K562 (cell line): ENCODE data around the gene RHOBTB3. TPM values are rescaled to one million over a fixed set of nuclear protein-coding genes. Genes with fewer than 3 reads are reported as not detected.

Source experiments
- ETV1 ChIP-seq: fragments of 450-650 bp; conservative IDR thresholded peaks from 2 replicates; pipeline ENCODE4 v1.6.1; 2016; ENCODE audit warnings: missing genetic modification characterization, control low read depth, low read depth, missing compliant biosample characterization
- GTF2B ChIP-seq: IDR thresholded peaks from 2 replicates; pipeline ENCODE4 v1.6.1; 2011; ENCODE audit not compliant: insufficient read length; ENCODE audit errors: extremely low read depth
- JUNB ChIP-seq: fragments of 450-650 bp; formaldehyde crosslinking; conservative IDR thresholded peaks from 2 replicates; pipeline ENCODE4 v1.4.0; 2020; ENCODE audit warnings: mild to moderate bottlenecking
- MECOM ChIP-seq: fragments of 250-450 bp; sonication (Bioruptor Pico); IDR thresholded peaks from 2 replicates; pipeline ENCODE4 v1.8.0; 2022; ENCODE audit warnings: inconsistent platforms
- MIER1 ChIP-seq: fragments of 450-650 bp; IDR thresholded peaks from 2 replicates; pipeline ENCODE4 v1.6.1; 2016; ENCODE audit warnings: antibody characterized with exemption, mild to moderate bottlenecking, low read depth
- POLR2A ChIP-seq: fragments of 450-650 bp; conservative IDR thresholded peaks from 2 replicates; pipeline ENCODE4 v1.6.1; 2016
- POU5F1 ChIP-seq: fragments of 150-350 bp; IDR thresholded peaks from 2 replicates; pipeline ENCODE4 v1.6.1; 2014; ENCODE audit warnings: borderline replicate concordance, low read length, low read depth, mild to moderate bottlenecking; ENCODE audit not compliant: partially characterized antibody
- PRPF4 ChIP-seq: fragments of 200-400 bp; formaldehyde crosslinking; IDR thresholded peaks from one replicate; pipeline ENCODE4 v1.6.1; 2017; ENCODE audit warnings: low read length, low read depth, mild to moderate bottlenecking; ENCODE audit not compliant: insufficient read depth, poor library complexity, severe bottlenecking
- RERE ChIP-seq: sonication (generic); formaldehyde crosslinking; IDR thresholded peaks from 2 replicates; pipeline ENCODE4 v1.8.0; 2023; ENCODE audit warnings: missing genetic modification reagents, mild to moderate bottlenecking, borderline replicate concordance
- SUPT5H ChIP-seq: fragments of 450-650 bp; IDR thresholded peaks from 2 replicates; pipeline ENCODE4 v1.6.1; 2016
- VEZF1 ChIP-seq: fragments of 200-800 bp; sonication (Bioruptor generic); IDR thresholded peaks from 2 replicates; pipeline ENCODE4 v1.6.1; 2017; ENCODE audit warnings: missing genetic modification characterization, missing compliant biosample characterization
- ZFP36 ChIP-seq: fragments of 150-350 bp; IDR thresholded peaks from 2 replicates; pipeline ENCODE4 v1.6.1; 2018; ENCODE audit warnings: low read length, low read depth; ENCODE audit not compliant: partially characterized antibody
- ZNF316 ChIP-seq: fragments of 450-650 bp; IDR thresholded peaks from 2 replicates; pipeline ENCODE4 v1.6.1; 2016
- polyA plus RNA-seq, 8 experiments: library from polyadenylated mRNA; depleted of rRNA in 4 of 8; stranded (reverse) in 5 of 8; unstranded in 3 of 8; fragments of >200 nt; fragmentation: Nextera tagmentation in 2 of 8; fragmentation: Illumina TruSeq in 1 of 8; extraction: Ambion mirVana in 2 of 8; extraction: Trizol in 1 of 8; gene quantifications; 2 replicates each; pipeline versions ENCODE4 v1.2.1 to v1.2.3, GENCODE V29; 2011 to 2014; ENCODE audit warnings: inconsistent platforms in 1 of 8, missing spikeins in 1 of 8
- total RNA-seq, 7 experiments: library from RNA; depleted of rRNA in 6 of 7; stranded (reverse); fragments of >200 nt in 6 of 7; fragmentation: Illumina TruSeq in 2 of 7; extraction: Trizol in 2 of 7; gene quantifications; 2 replicates each; pipeline versions ENCODE4 v1.2.1 to v1.2.3, GENCODE V29; 2011 to 2021; ENCODE audit warnings: low replicate concordance in 1 of 7
- TF ChIP-seq, protein P1 (sequence below), 2 experiments: fragments of 450-650 bp in 1 of 2; sonication (generic) in 1 of 2; formaldehyde crosslinking; conservative IDR thresholded peaks; 2 replicates each; pipeline versions ENCODE4 v1.4.0 to v1.8.1; 2020 to 2022; ENCODE audit warnings: mild to moderate bottlenecking in 1 of 2, missing genetic modification reagents in 1 of 2
- TF ChIP-seq, protein P2 (sequence below): fragments of 250-450 bp; sonication (Bioruptor Pico); IDR thresholded peaks from 2 replicates; pipeline ENCODE4 v1.5.0; 2022; ENCODE audit warnings: mild to moderate bottlenecking
- TF ChIP-seq, protein P3 (sequence below): sonication (generic); formaldehyde crosslinking; IDR thresholded peaks from 2 replicates; pipeline ENCODE4 v1.8.1; 2022; ENCODE audit warnings: missing genetic modification reagents

Gene RHOBTB3
- total and polyA plus RNA-seq, 9 of the 15 experiments (the other 6 are each of a cell fraction or from before 2014, with no cell fraction given): 39.7 to 143 (median 115) TPM

- TF ChIP-seq VEZF1 (CRISPR knock-in tag) (no peak), MIER1 (no peak), GTF2B (no peak), JUNB (CRISPR knock-in tag) (no peak), PRPF4 (no peak), RERE (CRISPR knock-in tag) (no peak), ETV1 (tag) (no peak), ZFP36 (no peak), SUPT5H (peak; percentile 50), MECOM (CRISPR knock-in tag) (no peak), POU5F1 (no peak), POLR2A (peak; percentile 53), ZNF316 (no peak)
- TF ChIP-seq, protein P1, sequence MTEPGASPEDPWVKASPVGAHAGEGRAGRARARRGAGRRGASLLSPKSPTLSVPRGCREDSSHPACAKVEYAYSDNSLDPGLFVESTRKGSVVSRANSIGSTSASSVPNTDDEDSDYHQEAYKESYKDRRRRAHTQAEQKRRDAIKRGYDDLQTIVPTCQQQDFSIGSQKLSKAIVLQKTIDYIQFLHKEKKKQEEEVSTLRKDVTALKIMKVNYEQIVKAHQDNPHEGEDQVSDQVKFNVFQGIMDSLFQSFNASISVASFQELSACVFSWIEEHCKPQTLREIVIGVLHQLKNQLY (CRISPR knock-in tag; conservative IDR thresholded peaks at IDR 0.05): no peak
- TF ChIP-seq, protein P2, sequence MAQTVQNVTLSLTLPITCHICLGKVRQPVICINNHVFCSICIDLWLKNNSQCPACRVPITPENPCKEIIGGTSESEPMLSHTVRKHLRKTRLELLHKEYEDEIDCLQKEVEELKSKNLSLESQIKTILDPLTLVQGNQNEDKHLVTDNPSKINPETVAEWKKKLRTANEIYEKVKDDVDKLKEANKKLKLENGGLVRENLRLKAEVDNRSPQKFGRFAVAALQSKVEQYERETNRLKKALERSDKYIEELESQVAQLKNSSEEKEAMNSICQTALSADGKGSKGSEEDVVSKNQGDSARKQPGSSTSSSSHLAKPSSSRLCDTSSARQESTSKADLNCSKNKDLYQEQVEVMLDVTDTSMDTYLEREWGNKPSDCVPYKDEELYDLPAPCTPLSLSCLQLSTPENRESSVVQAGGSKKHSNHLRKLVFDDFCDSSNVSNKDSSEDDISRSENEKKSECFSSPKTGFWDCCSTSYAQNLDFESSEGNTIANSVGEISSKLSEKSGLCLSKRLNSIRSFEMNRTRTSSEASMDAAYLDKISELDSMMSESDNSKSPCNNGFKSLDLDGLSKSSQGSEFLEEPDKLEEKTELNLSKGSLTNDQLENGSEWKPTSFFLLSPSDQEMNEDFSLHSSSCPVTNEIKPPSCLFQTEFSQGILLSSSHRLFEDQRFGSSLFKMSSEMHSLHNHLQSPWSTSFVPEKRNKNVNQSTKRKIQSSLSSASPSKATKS (CRISPR knock-in tag): no peak
- TF ChIP-seq, protein P3, sequence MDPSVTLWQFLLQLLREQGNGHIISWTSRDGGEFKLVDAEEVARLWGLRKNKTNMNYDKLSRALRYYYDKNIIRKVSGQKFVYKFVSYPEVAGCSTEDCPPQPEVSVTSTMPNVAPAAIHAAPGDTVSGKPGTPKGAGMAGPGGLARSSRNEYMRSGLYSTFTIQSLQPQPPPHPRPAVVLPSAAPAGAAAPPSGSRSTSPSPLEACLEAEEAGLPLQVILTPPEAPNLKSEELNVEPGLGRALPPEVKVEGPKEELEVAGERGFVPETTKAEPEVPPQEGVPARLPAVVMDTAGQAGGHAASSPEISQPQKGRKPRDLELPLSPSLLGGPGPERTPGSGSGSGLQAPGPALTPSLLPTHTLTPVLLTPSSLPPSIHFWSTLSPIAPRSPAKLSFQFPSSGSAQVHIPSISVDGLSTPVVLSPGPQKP (CRISPR knock-in tag): no peak
Measured at GRCh38 chr5:95762652-95763041, 31.5 kb downstream of the RHOBTB3 start (continued).
